GM19463 (cell line): Measurements from ENCODE around the gene NEXN.
"Not testable (repeated sequence)": the region's sequence is repeated elsewhere in the genome, so short reads cannot be mapped to it uniquely, and the experiment has no call there.

Experiments
- ATAC-seq: cut with Tn5 transposase; IDR thresholded peaks from one replicate; pipeline ENCODE4 v1.9.1; 2021; ENCODE audit warnings: mild to moderate bottlenecking, moderate library complexity; ENCODE audit not compliant: unreplicated experiment

NEXN gene

GRCh38 chr1:77958391-77958790 lies 70.0 kb downstream of the NEXN start:
- no peak for ATAC-seq

GRCh38 chr1:77958850-77959249 lies 70.4 kb downstream of the NEXN start:
- no peak for ATAC-seq

- no peak for ATAC-seq
Measured at GRCh38 chr1:77961392-77961791, 73.0 kb downstream of the NEXN start.

- no peak for ATAC-seq
Measured at GRCh38 chr1:77966291-77966690, 77.9 kb downstream of the NEXN start.

- no peak for ATAC-seq
Measured at GRCh38 chr1:77970192-77970591, 81.8 kb downstream of the NEXN start.

GRCh38 chr1:77972080-77972479 lies 83.7 kb downstream of the NEXN start:
- ATAC-seq: no peak

GRCh38 chr1:77975386-77975785 lies 87.0 kb downstream of the NEXN start:
- no peak for ATAC-seq

- ATAC-seq: no peak
Measured at GRCh38 chr1:77975907-77976306, 87.5 kb downstream of the NEXN start.

- no peak for ATAC-seq
Measured at GRCh38 chr1:77976433-77977076, 88.1 kb downstream of the NEXN start.

- no peak for ATAC-seq
Measured at GRCh38 chr1:77977989-77978292, 89.5 kb downstream of the NEXN start.

- peak; percentile 67 for ATAC-seq
Measured at GRCh38 chr1:77978293-77978968, 90.0 kb downstream of the NEXN start.

GRCh38 chr1:77978969-77979876 lies 90.8 kb downstream of the NEXN start, which contains the start of gene FUBP1:
Gene FUBP1, minus strand, starts transcription at chr1:77979072. Its CDS starts 68 bp downstream, at chr1:77979004.
- peak; percentile 68 for ATAC-seq

- ATAC-seq: not testable (repeated sequence)
Measured at GRCh38 chr1:77983352-77983996, 95.0 kb downstream of the NEXN start.

GRCh38 chr1:77983997-77984355 lies 95.6 kb downstream of the NEXN start:
- no peak for ATAC-seq

- no peak for ATAC-seq
Measured at GRCh38 chr1:77984629-77985028, 96.2 kb downstream of the NEXN start.

GRCh38 chr1:77986810-77987209 lies 98.4 kb downstream of the NEXN start:
- ATAC-seq: no peak

- ATAC-seq: no peak
Measured at GRCh38 chr1:77987919-77988318, 99.5 kb downstream of the NEXN start.

- no peak for ATAC-seq
Measured at GRCh38 chr1:77989744-77990143, 101.3 kb downstream of the NEXN start.

GRCh38 chr1:77990629-77991204 lies 102.3 kb downstream of the NEXN start:
- ATAC-seq: no peak

GRCh38 chr1:77991638-77992037 lies 103.2 kb downstream of the NEXN start:
- ATAC-seq: no peak
